Lung microvascular endothelial cell (primary cell): Measurements from ENCODE around the gene SELENOP. TPM values are rescaled to one million over a fixed set of nuclear protein-coding genes. Genes with fewer than 3 reads are reported as not detected.
A peak's percentile ranks its signal among the peaks of the same experiment; 100 is the strongest.

Experiments
- DNase-seq, 2 donors: peaks; one replicate each; pipeline versions ENCODE4 v3.0.0 to v3.0.0-alpha.2; 2010; ENCODE audit warnings: low read depth in 2 of 2
- total RNA-seq: library from RNA; depleted of rRNA; stranded (reverse); fragments of >200 nt; gene quantifications from 2 replicates; pipeline ENCODE4 v1.2.1, GENCODE V29; 2014

The SELENOP gene
- total RNA-seq, 1 donor from 2014 or later, result 175 TPM

GRCh38 chr5:42798284-42799240 is 13.1 kb downstream of the SELENOP start:
- DNase-seq, result no peak

GRCh38 chr5:42791151-42791550 is 20.5 kb downstream of the SELENOP start:
- DNase-seq, result no peak

- no peak for DNase-seq
Observed at GRCh38 chr5:42787845-42788244, 23.8 kb downstream of the SELENOP start.

- no peak for DNase-seq
Observed at GRCh38 chr5:42787073-42787472, 24.6 kb downstream of the SELENOP start.

- no peak for DNase-seq
Observed at GRCh38 chr5:42785756-42786155, 25.9 kb downstream of the SELENOP start.

GRCh38 chr5:42784132-42784531 is 27.6 kb downstream of the SELENOP start:
- DNase-seq, result no peak

GRCh38 chr5:42781584-42781983 is 30.1 kb downstream of the SELENOP start:
- DNase-seq, result no peak

- DNase-seq, result no peak
Observed at GRCh38 chr5:42779083-42779482, 32.6 kb downstream of the SELENOP start.

GRCh38 chr5:42772265-42772993 is 39.3 kb downstream of the SELENOP start:
- no peak for DNase-seq

- DNase-seq, result no peak
Observed at GRCh38 chr5:42770003-42770402, 41.7 kb downstream of the SELENOP start.

- DNase-seq, result no peak
Observed at GRCh38 chr5:42768106-42768504, 43.6 kb downstream of the SELENOP start.

- peak; percentile 19 to 54 for DNase-seq
Observed at GRCh38 chr5:42767491-42768105, 44.1 kb downstream of the SELENOP start.

- DNase-seq, result no peak
Observed at GRCh38 chr5:42761791-42762190, 49.9 kb downstream of the SELENOP start.

GRCh38 chr5:42760426-42760825 is 51.3 kb downstream of the SELENOP start:
- no peak for DNase-seq

- peak; percentile 21 to 66 for DNase-seq
Observed at GRCh38 chr5:42759456-42759855, 52.2 kb downstream of the SELENOP start.

- DNase-seq, result no peak
Observed at GRCh38 chr5:42756606-42757601, 54.8 kb downstream of the SELENOP start, which contains the start of gene CCDC152. Gene CCDC152 (plus strand): TSS chr5:42756818. CDS start chr5:42759122, 2,304 bp downstream.

- DNase-seq, result no peak
Observed at GRCh38 chr5:42753099-42753498, 58.6 kb downstream of the SELENOP start.

GRCh38 chr5:42751044-42751443 is 60.6 kb downstream of the SELENOP start:
- no peak for DNase-seq

- no peak for DNase-seq
Observed at GRCh38 chr5:42750507-42750906, 61.2 kb downstream of the SELENOP start.
